ENCODE data around the gene DGKQ. TPM values are rescaled to one million over a fixed set of nuclear protein-coding genes. Genes with fewer than 3 reads are reported as not detected.
"Not testable (repeated sequence)": the region's sequence is repeated elsewhere in the genome, so short reads cannot be mapped to it uniquely, and the experiment has no call there.

The DGKQ gene
- total and polyA plus RNA-seq, 10 donors: 6.3 to 26.3 (median 16.1) TPM

DNA sequence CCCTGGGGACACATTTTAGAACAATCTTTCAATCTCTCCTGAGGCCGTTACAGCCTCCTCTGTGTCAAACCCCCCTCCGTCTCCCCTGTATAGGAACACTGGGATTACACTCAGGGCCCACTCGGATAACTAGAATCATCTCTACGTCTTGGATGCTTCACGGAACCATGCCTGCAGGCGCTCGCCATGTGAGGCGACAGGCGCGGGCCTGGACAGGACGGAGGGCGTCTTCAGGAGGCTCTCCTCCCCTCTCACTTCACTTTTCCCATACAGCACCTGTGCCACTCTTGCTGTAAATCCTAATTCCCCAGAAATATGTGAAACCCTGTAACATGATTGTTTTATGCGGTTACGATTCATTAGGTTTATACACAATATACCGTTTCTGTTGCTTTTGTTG, 9.4 kb upstream of the DGKQ start:
- no peak for DNase-seq
- no peaks in the 10 kb centered on the region for H3K27me3 ChIP-seq (replicated peaks in 1 of 7)

DNA sequence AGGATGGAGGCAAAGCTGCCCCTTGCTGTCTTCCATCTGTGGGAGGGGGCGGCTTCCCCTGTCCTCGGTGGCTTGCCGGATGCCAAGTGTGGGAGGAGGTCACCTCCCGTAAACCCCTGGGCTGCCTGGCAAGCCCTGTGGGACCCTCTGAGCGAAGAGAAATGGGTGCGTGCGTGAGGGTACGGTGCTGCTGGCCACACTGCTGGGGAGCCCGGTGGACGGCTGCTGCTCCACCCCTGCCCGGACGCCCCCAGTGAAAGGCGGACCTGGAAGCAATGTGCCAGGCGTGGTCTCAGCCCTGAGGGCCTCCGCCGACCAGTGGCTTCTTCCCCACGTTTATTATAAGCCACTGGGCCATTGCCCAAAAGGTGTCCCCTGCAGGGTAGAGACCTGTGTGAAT, 8.9 kb upstream of the DGKQ start:
- H3K4me3 ChIP-seq: no peak overlapping the region
- H3K27me3 ChIP-seq (replicated peaks in 1 of 7): no peaks in the 10 kb centered on the region
- no peak overlapping the region for H3K27ac ChIP-seq
- no peaks in the 10 kb centered on the region for H3K36me3 ChIP-seq
- no peak for DNase-seq
- peaks cover 12 to 50% (median 33%) of the 10 kb centered on the region in 6 donors for H3K4me1 ChIP-seq
- intact Hi-C loops (cut with DNase I; ENCODE audit: low total_unique reads): loop anchor here (10.0 kb wide), 1 partner anchor 217 kb away; no protein-coding TSS in a partner anchor
- H3K9me3 ChIP-seq: no peaks in the 10 kb centered on the region
- TF ChIP-seq POLR2AphosphoS5 (IDR thresholded peaks at IDR 0.05) (no peak), POLR2A (IDR thresholded peaks at IDR 0.05) (no peak)
- TF ChIP-seq, protein P1, sequence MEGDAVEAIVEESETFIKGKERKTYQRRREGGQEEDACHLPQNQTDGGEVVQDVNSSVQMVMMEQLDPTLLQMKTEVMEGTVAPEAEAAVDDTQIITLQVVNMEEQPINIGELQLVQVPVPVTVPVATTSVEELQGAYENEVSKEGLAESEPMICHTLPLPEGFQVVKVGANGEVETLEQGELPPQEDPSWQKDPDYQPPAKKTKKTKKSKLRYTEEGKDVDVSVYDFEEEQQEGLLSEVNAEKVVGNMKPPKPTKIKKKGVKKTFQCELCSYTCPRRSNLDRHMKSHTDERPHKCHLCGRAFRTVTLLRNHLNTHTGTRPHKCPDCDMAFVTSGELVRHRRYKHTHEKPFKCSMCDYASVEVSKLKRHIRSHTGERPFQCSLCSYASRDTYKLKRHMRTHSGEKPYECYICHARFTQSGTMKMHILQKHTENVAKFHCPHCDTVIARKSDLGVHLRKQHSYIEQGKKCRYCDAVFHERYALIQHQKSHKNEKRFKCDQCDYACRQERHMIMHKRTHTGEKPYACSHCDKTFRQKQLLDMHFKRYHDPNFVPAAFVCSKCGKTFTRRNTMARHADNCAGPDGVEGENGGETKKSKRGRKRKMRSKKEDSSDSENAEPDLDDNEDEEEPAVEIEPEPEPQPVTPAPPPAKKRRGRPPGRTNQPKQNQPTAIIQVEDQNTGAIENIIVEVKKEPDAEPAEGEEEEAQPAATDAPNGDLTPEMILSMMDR (IDR thresholded peaks at IDR 0.05 in 8 of 11, conservative IDR thresholded peaks at IDR 0.05 in 3 of 11): no peak
- 85 to 93% (median 90%) methylated on average over 8 to 17 of the region's 17 CpGs for WGBS, 5 donors

More for the DNA sequence above, 9.4 kb upstream of the DGKQ start:
- Histone ChIP-seq H3K4me1 (peaks cover 17 to 55% (median 38%) of the 10 kb centered on the region in 6 donors), H3K27ac (no peak overlapping the region), H3K4me3 (no peak overlapping the region), H3K9me3 (no peaks in the 10 kb centered on the region), H3K36me3 (no peaks in the 10 kb centered on the region)
- TF ChIP-seq POLR2A (IDR thresholded peaks at IDR 0.05) (no peak), POLR2AphosphoS5 (IDR thresholded peaks at IDR 0.05) (no peak)
- TF ChIP-seq, protein P1 (IDR thresholded peaks at IDR 0.05 in 8 of 11, conservative IDR thresholded peaks at IDR 0.05 in 3 of 11): no peak
- intact Hi-C loops (cut with DNase I; ENCODE audit: low total_unique reads): loop anchor here (10.0 kb wide), 1 partner anchor 218 kb away; no protein-coding TSS in a partner anchor
- WGBS, 5 donors: 93 to 98% (median 96%) methylated on average over 15 of the region's 15 CpGs

DNA sequence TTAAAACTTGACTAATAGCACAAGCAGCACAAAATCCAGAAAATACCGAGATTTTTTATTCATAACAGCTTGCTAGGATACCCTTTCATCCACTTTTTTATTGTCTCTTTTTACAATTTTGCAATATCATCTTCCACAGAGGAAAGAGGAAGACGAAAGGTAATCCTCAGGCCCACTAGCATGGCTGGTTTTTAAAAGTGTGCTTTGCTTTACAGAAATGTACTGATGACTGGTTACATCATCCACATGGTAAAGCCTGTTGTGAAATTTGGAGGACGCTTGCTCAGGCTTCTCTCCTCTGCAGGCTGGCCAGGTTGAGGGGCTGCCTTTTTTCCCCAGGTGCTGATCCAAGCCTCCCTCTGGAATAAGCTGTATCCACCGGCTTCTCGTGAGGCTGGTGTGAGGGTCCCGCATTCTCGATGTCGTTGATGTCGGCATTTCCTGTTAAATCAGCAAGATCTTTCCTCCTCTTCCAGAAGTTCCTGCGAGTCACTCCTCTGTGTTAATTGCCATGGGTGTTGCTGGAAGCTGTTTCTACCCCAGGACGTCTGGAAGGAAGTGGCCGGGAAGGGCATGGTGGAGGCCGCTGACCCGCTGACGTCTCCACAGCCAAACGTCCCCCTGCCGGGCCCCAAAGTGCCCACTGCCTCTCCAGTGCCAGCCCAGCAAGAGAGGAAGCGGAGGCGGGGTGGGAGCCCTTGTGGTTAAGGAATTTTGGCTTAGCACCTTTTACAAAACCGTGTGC, 5.8 kb upstream of the DGKQ start:
- 33 to 52% (median 35%) methylated on average over 13 to 20 of the region's 20 CpGs for WGBS, 5 donors
- Histone ChIP-seq H3K4me3 (no peak overlapping the region), H3K9me3 (no peaks in the 10 kb centered on the region), H3K27ac (peak overlapping the region in 6 of 8 donors; percentile 6 to 70 (median 51)), H3K4me1 (peaks cover 0 to 26% (median 10%) of the 10 kb centered on the region in 6 donors), H3K36me3 (no peaks in the 10 kb centered on the region), H3K27me3 (replicated peaks in 1 of 7) (no peaks in the 10 kb centered on the region)
- TF ChIP-seq, protein P1 (IDR thresholded peaks at IDR 0.05 in 8 of 11, conservative IDR thresholded peaks at IDR 0.05 in 3 of 11): no peak
- TF ChIP-seq POLR2A (IDR thresholded peaks at IDR 0.05): no peak
- TF ChIP-seq POLR2AphosphoS5 (IDR thresholded peaks at IDR 0.05): peak in 1 of 3 donors; percentile 26
- no peak for DNase-seq
- intact Hi-C loops (cut with DNase I; ENCODE audit: low total_unique reads): no loop called here

DNA sequence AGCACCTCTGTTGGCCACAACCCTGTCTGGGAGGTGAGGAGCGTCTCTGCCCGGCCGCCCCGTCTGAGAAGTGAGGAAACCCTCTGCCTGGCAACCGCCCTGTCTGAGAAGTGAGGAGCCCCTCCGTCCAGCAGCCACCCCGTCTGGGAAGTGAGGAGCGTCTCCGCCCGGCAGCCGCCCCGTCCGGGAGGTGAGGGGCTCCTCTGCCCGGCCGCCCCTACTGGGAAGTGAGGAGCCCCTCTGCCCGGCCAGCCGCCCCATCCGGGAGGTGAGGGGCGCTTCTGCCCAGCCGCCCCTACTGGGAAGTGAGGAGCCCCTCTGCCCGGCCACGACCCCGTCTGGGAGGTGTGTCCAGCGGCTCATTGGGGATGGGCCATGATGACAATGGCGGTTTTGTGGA, 2.6 kb upstream of the DGKQ start:
- H3K36me3 ChIP-seq; H3K4me3 ChIP-seq; intact Hi-C loops (cut with DNase I; ENCODE audit: low total_unique reads); H3K27me3 ChIP-seq (replicated peaks in 1 of 7); DNase-seq; H3K27ac ChIP-seq; H3K9me3 ChIP-seq: not testable (repeated sequence)
- 94 to 100% (median 97%) methylated on average over 8 to 25 of the region's 25 CpGs; no CpG with 5 or more reads in 1 of the 5 donors for WGBS, 5 donors
- peaks cover 13 to 51% (median 35%) of the 10 kb centered on the region in 6 donors for H3K4me1 ChIP-seq

All from spleen (tissue), 11 donors.